IMR-90 (cell line): ENCODE results near the gene TTLL8. TPM values are rescaled to one million over a fixed set of nuclear protein-coding genes. Genes with fewer than 3 reads are reported as not detected.
A peak's percentile ranks its signal among the peaks of the same experiment; 100 is the strongest.

Experiments
- ATAC-seq: fragments of 200-7000 bp; cut with Tn5 transposase; 2 replicates; pipeline ENCODE4 v1.9.1; 2020; ENCODE audit warnings: low read depth, mild to moderate bottlenecking, moderate library complexity
- BruUV-seq: library from RNA; stranded (reverse); fragments of 400-500 nt; replicated peaks from 2 replicates; lab custom pipeline; 2021; lab: Mats Ljungman, UMichigan
- CTCF ChIA-PET: fragments of 300-600 bp; formaldehyde crosslinking; extraction: SDS; loops from one replicate; lab custom pipeline; 2021; ENCODE audit warnings: antibody characterized with exemption; lab: Yijun Ruan, JAX
- POLR2A ChIA-PET: fragments of 300-600 bp; sonication (Branson Sonifier 250); formaldehyde crosslinking; loops from one replicate; lab custom pipeline; 2022; ENCODE audit warnings: antibody characterized with exemption; ENCODE audit not compliant: unreplicated experiment; lab: Charles Lee
- DNase-seq: peaks from one replicate; pipeline ENCODE4 v3.0.0; 2013
- H2AFZ ChIP-seq: replicated peaks from 2 replicates; pipeline ENCODE3; 2013; ENCODE audit warnings: low read length, mild to moderate bottlenecking; ENCODE audit not compliant: poor library complexity
- H2AK5ac ChIP-seq: 2 replicates; pipeline ENCODE4 v1.6.1; 2013; ENCODE audit warnings: low read depth, low read length, inconsistent platforms
- H2AK9ac ChIP-seq: replicated peaks from 2 replicates; pipeline ENCODE3; 2013; ENCODE audit warnings: mild to moderate bottlenecking, low read depth, low read length, moderate library complexity; ENCODE audit not compliant: poor library complexity
- H2BK120ac ChIP-seq: 2 replicates; pipeline ENCODE4 v1.6.1; 2013; ENCODE audit warnings: low read depth, low read length, inconsistent platforms
- H2BK15ac ChIP-seq: 3 replicates; pipeline ENCODE4 v1.6.1; 2013; ENCODE audit warnings: low read depth, low read length, inconsistent platforms
- H2BK20ac ChIP-seq: 2 replicates; pipeline ENCODE4 v1.6.1; 2013; ENCODE audit warnings: low read depth, mild to moderate bottlenecking, inconsistent platforms, low read length, moderate library complexity
- H2BK5ac ChIP-seq: 2 replicates; pipeline ENCODE4 v1.6.1; 2013; ENCODE audit warnings: mild to moderate bottlenecking, low read depth, low read length, inconsistent platforms; ENCODE audit not compliant: poor library complexity, severe bottlenecking
- H3K14ac ChIP-seq: replicated peaks from 2 replicates; pipeline ENCODE4 v1.6.1; 2013; ENCODE audit warnings: low read depth, low read length, inconsistent platforms
- H3K18ac ChIP-seq: 2 replicates; pipeline ENCODE4 v1.6.1; 2013; ENCODE audit warnings: low read depth, low read length, control low read depth
- H3K23ac ChIP-seq: 2 replicates; pipeline ENCODE4 v1.6.1; 2013; ENCODE audit warnings: low read depth, low read length, inconsistent platforms
- H3K27ac ChIP-seq: 2 replicates; pipeline ENCODE4 v1.5.1; 2013; ENCODE audit warnings: mild to moderate bottlenecking, control low read depth, low read length; ENCODE audit not compliant: insufficient read depth
- H3K27me3 ChIP-seq: 2 replicates; pipeline ENCODE4 v1.6.1; 2013; ENCODE audit warnings: low read length; ENCODE audit not compliant: control insufficient read depth, insufficient read depth
- H3K36me3 ChIP-seq: 2 replicates; pipeline ENCODE4 v1.6.1; 2013; ENCODE audit warnings: low read length, mixed read lengths; ENCODE audit not compliant: control insufficient read depth, insufficient read depth
- H3K4ac ChIP-seq: 2 replicates; pipeline ENCODE4 v1.6.1; 2013; ENCODE audit warnings: low read depth, low read length, inconsistent platforms
- H3K4me1 ChIP-seq: 2 replicates; pipeline ENCODE4 v1.6.1; 2013; ENCODE audit warnings: low read length, mixed read lengths; ENCODE audit not compliant: control insufficient read depth, insufficient read depth
- H3K4me2 ChIP-seq: 2 replicates; pipeline ENCODE4 v1.6.1; 2013; ENCODE audit warnings: low read depth, mild to moderate bottlenecking, control low read depth, low read length, moderate library complexity
- H3K4me3 ChIP-seq: 2 replicates; pipeline ENCODE4 v1.5.1; 2013; ENCODE audit warnings: low read depth, mild to moderate bottlenecking, control low read depth, low read length, moderate library complexity; ENCODE audit not compliant: insufficient read depth
- H3K56ac ChIP-seq: 2 replicates; pipeline ENCODE4 v1.6.1; 2013; ENCODE audit warnings: low read length, inconsistent platforms; ENCODE audit not compliant: insufficient read depth; ENCODE audit errors: extremely low read depth
- H3K79me1 ChIP-seq, 2 experiments: 2 replicates each; pipeline ENCODE4 v1.6.1; 2013; ENCODE audit warnings: low read length in 2 of 2, inconsistent platforms in 1 of 2, low read depth in 1 of 2
- H3K9ac ChIP-seq: 2 replicates; pipeline ENCODE4 v1.6.1; 2013; ENCODE audit warnings: low read depth, low read length, control low read depth
- H3K9me1 ChIP-seq: 2 replicates; pipeline ENCODE4 v1.6.1; 2013; ENCODE audit warnings: low read length, inconsistent platforms; ENCODE audit not compliant: insufficient read depth
- H3K9me3 ChIP-seq: 2 replicates; pipeline ENCODE4 v1.6.1; 2013; ENCODE audit warnings: low read length; ENCODE audit not compliant: control insufficient read depth, insufficient read depth
- H4K20me1 ChIP-seq: 2 replicates; pipeline ENCODE4 v1.6.1; 2013; ENCODE audit warnings: low read length, inconsistent platforms; ENCODE audit not compliant: insufficient read depth
- H4K5ac ChIP-seq: 2 replicates; pipeline ENCODE4 v1.6.1; 2013; ENCODE audit warnings: mild to moderate bottlenecking, low read depth, low read length, control low read depth
- H4K8ac ChIP-seq, 2 experiments: 2 replicates each; pipeline ENCODE4 v1.6.1; 2013; ENCODE audit warnings: low read depth in 2 of 2, low read length in 2 of 2, control low read depth in 1 of 2, inconsistent platforms in 1 of 2
- H4K91ac ChIP-seq: 2 replicates; pipeline ENCODE4 v1.6.1; 2013; ENCODE audit warnings: low read depth, low read length, inconsistent platforms; ENCODE audit not compliant: insufficient read depth
- BHLHE40 ChIP-seq: fragments of 150-350 bp; IDR thresholded peaks from 2 replicates; pipeline ENCODE4 v1.6.1; 2016; ENCODE audit warnings: mild to moderate bottlenecking, low read depth, low read length
- CEBPB ChIP-seq: IDR thresholded peaks from 2 replicates; pipeline ENCODE4 v1.6.1; 2012; ENCODE audit warnings: low read depth, low read length, improper control_type of control experiment
- CTCF ChIP-seq: conservative IDR thresholded peaks from 2 replicates; pipeline ENCODE4 v1.5.1; 2012; ENCODE audit warnings: mild to moderate bottlenecking, low read depth, low read length, improper control_type of control experiment
- FOS ChIP-seq: fragments of 150-350 bp; IDR thresholded peaks from 2 replicates; pipeline ENCODE4 v1.6.1; 2016; ENCODE audit warnings: low read depth, low read length
- MAZ ChIP-seq: IDR thresholded peaks from 2 replicates; pipeline ENCODE4 v1.6.1; 2012; ENCODE audit warnings: low read depth, mild to moderate bottlenecking, low read length, improper control_type of control experiment, moderate library complexity, borderline replicate concordance
- NFE2L2 ChIP-seq: fragments of 150-350 bp; IDR thresholded peaks from 2 replicates; pipeline ENCODE4 v1.6.1; 2016; ENCODE audit warnings: low read depth, mild to moderate bottlenecking, low read length
- POLR2A ChIP-seq: IDR thresholded peaks from 2 replicates; pipeline ENCODE4 v1.6.1; 2012; ENCODE audit warnings: mild to moderate bottlenecking, low read depth, low read length
- RAD21 ChIP-seq: IDR thresholded peaks from 2 replicates; pipeline ENCODE4 v1.6.1; 2012; ENCODE audit warnings: low read length, improper control_type of control experiment
- RCOR1 ChIP-seq: IDR thresholded peaks from 2 replicates; pipeline ENCODE4 v1.6.1; 2012; ENCODE audit warnings: mild to moderate bottlenecking, low read length, improper control_type of control experiment; ENCODE audit not compliant: insufficient replicate concordance
- WGBS, 2 experiments: methylation state at CpG; one replicate each; pipeline versions ENCODE4 v1.1.5 to v1.1.7; 2013; ENCODE audit warnings: missing lambda C conversion rate in 2 of 2; ENCODE audit not compliant: insufficient read length in 1 of 2; ENCODE audit errors: extremely low coverage in 2 of 2; 5-methylcytosine and 5-hydroxymethylcytosine counted together
- dilution Hi-C: fragments of 300-500 bp; cut with HindIII; formaldehyde crosslinking; loops from one replicate; pipeline ENCODE4 v1.14.3; 2018; ENCODE audit warnings: low sequenced_read_pairs; ENCODE audit not compliant: unreplicated experiment
- in situ Hi-C: fragments of 300-500 bp; cut with MboI; formaldehyde crosslinking; loops from 3 replicates; pipeline ENCODE4 v1.14.3; 2019; ENCODE audit warnings: low sequenced_read_pairs, inconsistent platforms, mixed read lengths
- intact Hi-C: fragments of 100-400 bp; cut with micrococcal nuclease; formaldehyde crosslinking; loops from 2 replicates; pipeline ENCODE4 v1.10.0; 2022
- polyA plus RNA-seq, 3 experiments: library from polyadenylated mRNA; depleted of rRNA; stranded (reverse); fragments of >200 nt; gene quantifications; 2 replicates each; pipeline ENCODE4 v1.2.3, GENCODE V29; 2012; ENCODE audit warnings: low replicate concordance in 1 of 3
- total RNA-seq: library from RNA; depleted of rRNA; stranded (reverse); fragments of >200 nt; gene quantifications from 2 replicates; pipeline ENCODE4 v1.2.3, GENCODE V29; 2012
- TF ChIP-seq, protein P1 (sequence below): fragments of 150-350 bp; IDR thresholded peaks from 2 replicates; pipeline ENCODE4 v1.6.1; 2016; ENCODE audit warnings: low read depth, mild to moderate bottlenecking, low read length, moderate library complexity, borderline replicate concordance
- TF ChIP-seq, protein P2 (sequence below): fragments of 150-350 bp; IDR thresholded peaks from 2 replicates; pipeline ENCODE4 v1.6.1; 2017; ENCODE audit warnings: mild to moderate bottlenecking, antibody characterized with exemption, low read length, low read depth

The TTLL8 gene
- total and polyA plus RNA-seq, 2 of the 4 experiments (the other 2 are of a cell fraction): not detected

- peak; percentile 85 for ATAC-seq
- peak; percentile 10 for DNase-seq
- Histone ChIP-seq H4K20me1 (no peaks in the 10 kb centered on the region), H2AK5ac (no peak within 1 kb of the TSS), H2BK15ac (no peak within 1 kb of the TSS), H3K18ac (no peak within 1 kb of the TSS), H2BK120ac (no peak within 1 kb of the TSS), H4K91ac (no peak within 1 kb of the TSS), H3K23ac (no peak within 1 kb of the TSS), H2AK9ac (no peak within 1 kb of the TSS), H3K4me1 (peaks cover 6% of the 10 kb centered on the region; the same call in 1 of the 2 replicates), H3K36me3 (no peaks in the 10 kb centered on the region), H2BK20ac (no peak within 1 kb of the TSS), H3K27me3 (peaks cover 69% of the 10 kb centered on the region), H3K56ac (no peak within 1 kb of the TSS), H4K5ac (no peak within 1 kb of the TSS), H3K4me2 (no peak within 1 kb of the TSS), H4K8ac (no peak within 1 kb of the TSS), H3K4ac (no peak within 1 kb of the TSS), H3K4me3 (no peak within 1 kb of the TSS), H3K27ac (no peak within 1 kb of the TSS), H3K14ac (no peak within 1 kb of the TSS), H3K9ac (no peak within 1 kb of the TSS), H3K9me1 (no peaks in the 10 kb centered on the region), H3K79me1 (no peaks in the 10 kb centered on the region), H3K9me3 (no peaks in the 10 kb centered on the region; the same call in 1 of the 2 replicates), H2AFZ (peak within 1 kb of the TSS; percentile 26), H2BK5ac (no peak within 1 kb of the TSS)
- in situ Hi-C loops (no loop called here), intact Hi-C loops (no loop called here), dilution Hi-C loops (no loop called here)
- ChIA-PET CTCF (no interaction called here), POLR2A (no interaction called here)
- no TSS peak for BruUV-seq
- WGBS, 2 experiments: 40% methylated on average over 12 of the region's 29 CpGs; no CpG with 5 or more reads in 1 of the 2 experiments
- no peak for TF ChIP-seq CEBPB
- TF ChIP-seq POLR2A: no peak
- TF ChIP-seq CTCF: no peak
- no peak for TF ChIP-seq MAZ
- no peak for TF ChIP-seq FOS
- TF ChIP-seq, protein P1, sequence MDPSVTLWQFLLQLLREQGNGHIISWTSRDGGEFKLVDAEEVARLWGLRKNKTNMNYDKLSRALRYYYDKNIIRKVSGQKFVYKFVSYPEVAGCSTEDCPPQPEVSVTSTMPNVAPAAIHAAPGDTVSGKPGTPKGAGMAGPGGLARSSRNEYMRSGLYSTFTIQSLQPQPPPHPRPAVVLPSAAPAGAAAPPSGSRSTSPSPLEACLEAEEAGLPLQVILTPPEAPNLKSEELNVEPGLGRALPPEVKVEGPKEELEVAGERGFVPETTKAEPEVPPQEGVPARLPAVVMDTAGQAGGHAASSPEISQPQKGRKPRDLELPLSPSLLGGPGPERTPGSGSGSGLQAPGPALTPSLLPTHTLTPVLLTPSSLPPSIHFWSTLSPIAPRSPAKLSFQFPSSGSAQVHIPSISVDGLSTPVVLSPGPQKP: no peak
- TF ChIP-seq NFE2L2: no peak
- TF ChIP-seq RAD21: no peak
- no peak for TF ChIP-seq RCOR1
- no peak for TF ChIP-seq BHLHE40
- TF ChIP-seq, protein P2, sequence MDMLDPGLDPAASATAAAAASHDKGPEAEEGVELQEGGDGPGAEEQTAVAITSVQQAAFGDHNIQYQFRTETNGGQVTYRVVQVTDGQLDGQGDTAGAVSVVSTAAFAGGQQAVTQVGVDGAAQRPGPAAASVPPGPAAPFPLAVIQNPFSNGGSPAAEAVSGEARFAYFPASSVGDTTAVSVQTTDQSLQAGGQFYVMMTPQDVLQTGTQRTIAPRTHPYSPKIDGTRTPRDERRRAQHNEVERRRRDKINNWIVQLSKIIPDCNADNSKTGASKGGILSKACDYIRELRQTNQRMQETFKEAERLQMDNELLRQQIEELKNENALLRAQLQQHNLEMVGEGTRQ: no peak
These were observed 45.6 kb downstream of the TTLL8 start, which contains the start of gene IL17REL for GRCh38 chr22:50012211-50013181. Gene IL17REL, minus strand, starts transcription at chr22:50012765. Its CDS starts 119 bp downstream, at chr22:50012646.
